SK-N-SH (cell line): Measurements from ENCODE around the gene TBX22. TPM values are rescaled to one million over a fixed set of nuclear protein-coding genes. Genes with fewer than 3 reads are reported as not detected.
A peak's percentile ranks its signal among the peaks of the same experiment; 100 is the strongest.

Source experiments
- CTCF ChIA-PET: fragments of 300-600, 350-600 bp; formaldehyde crosslinking; extraction: SDS; loops from one replicate; lab custom pipeline; 2021; lab: Yijun Ruan, JAX
- POLR2A ChIA-PET: fragments of 350-600 bp; sonication (Branson Sonifier 250); formaldehyde crosslinking; extraction: SDS; loops from one replicate; lab custom pipeline; 2020; ENCODE audit warnings: antibody characterized with exemption, inconsistent platforms; lab: Yijun Ruan, JAX
- DNase-seq: peaks from one replicate; pipeline ENCODE4 v3.0.0; 2012
- H2AFZ ChIP-seq: fragments of 200-600 bp; sonication (generic); 2 replicates; pipeline ENCODE4 v1.8.1; 2016; ENCODE audit warnings: antibody characterized with exemption, mild to moderate bottlenecking, low read depth
- H3F3A ChIP-seq: fragments of 200-600 bp; sonication (generic); replicated peaks from 2 replicates; pipeline ENCODE3; 2016; ENCODE audit warnings: antibody characterized with exemption, mild to moderate bottlenecking; ENCODE audit not compliant: insufficient read depth
- H3K27ac ChIP-seq, 2 experiments: fragments of 200-500 bp in 1 of 2; fragments of 200-600 bp in 1 of 2; sonication (Bioruptor generic) in 1 of 2; sonication (generic), shearing (Covaris generic) in 1 of 2; 2 replicates each; pipeline versions ENCODE4 v1.5.1 to v1.6.1; 2014 to 2016; ENCODE audit warnings: low read depth in 2 of 2, inconsistent platforms in 1 of 2, low read length in 1 of 2, mild to moderate bottlenecking in 1 of 2, mixed read lengths in 1 of 2
- H3K27me3 ChIP-seq: fragments of 200-600 bp; sonication (generic), shearing (Covaris generic); 2 replicates; pipeline ENCODE4 v1.6.1; 2016; ENCODE audit warnings: mixed run types; ENCODE audit not compliant: insufficient read depth
- H3K36me3 ChIP-seq, 2 experiments: fragments of 200-500 bp in 1 of 2; fragments of 200-600 bp in 1 of 2; sonication (Bioruptor generic) in 1 of 2; sonication (generic) in 1 of 2; replicated peaks in 1 of 2; 2 replicates each; pipeline versions ENCODE3 to v1.5.1; 2014 to 2016; ENCODE audit warnings: low read length in 1 of 2, mild to moderate bottlenecking in 1 of 2; ENCODE audit not compliant: insufficient read depth in 2 of 2, control insufficient read depth in 1 of 2
- H3K4me1 ChIP-seq, 2 experiments: fragments of 200-500 bp in 1 of 2; fragments of 200-600 bp in 1 of 2; sonication (Bioruptor generic) in 1 of 2; sonication (generic), shearing (Covaris generic) in 1 of 2; 2 replicates each; pipeline versions ENCODE4 v1.5.1 to v1.6.1; 2014 to 2016; ENCODE audit warnings: low read depth in 1 of 2, low read length in 1 of 2, mixed run types in 1 of 2; ENCODE audit not compliant: insufficient read depth in 2 of 2, control insufficient read depth in 1 of 2
- H3K4me2 ChIP-seq: fragments of 200-600 bp; sonication (generic), shearing (Covaris generic); 2 replicates; pipeline ENCODE4 v1.6.1; 2017; ENCODE audit warnings: mixed run types
- H3K4me3 ChIP-seq, 2 experiments: fragments of 200-500 bp in 1 of 2; fragments of 200-600 bp in 1 of 2; sonication (Bioruptor generic) in 1 of 2; sonication (generic), shearing (Covaris generic) in 1 of 2; 2 replicates each; pipeline versions ENCODE4 v1.5.1 to v1.8.1; 2014 to 2016; ENCODE audit warnings: low read depth in 2 of 2, inconsistent platforms in 1 of 2, low read length in 1 of 2, mild to moderate bottlenecking in 1 of 2, mixed read lengths in 1 of 2, moderate library complexity in 1 of 2
- H3K79me2 ChIP-seq: fragments of 200-600 bp; sonication (generic); 2 replicates; pipeline ENCODE4 v1.8.1; 2017; ENCODE audit warnings: mild to moderate bottlenecking; ENCODE audit not compliant: insufficient read depth
- H3K9ac ChIP-seq: fragments of 200-600 bp; sonication (generic); 2 replicates; pipeline ENCODE4 v1.6.1; 2017; ENCODE audit warnings: mixed run types
- H3K9me2 ChIP-seq: fragments of 200-600 bp; sonication (generic); 2 replicates; pipeline ENCODE4 v1.6.1; 2017; ENCODE audit warnings: mixed run types
- H3K9me3 ChIP-seq: fragments of 200-600 bp; sonication (generic); 2 replicates; pipeline ENCODE4 v1.6.1; 2017; ENCODE audit warnings: mixed run types, mild to moderate bottlenecking, moderate library complexity
- H4K20me1 ChIP-seq: fragments of 200-600 bp; sonication (generic); 2 replicates; pipeline ENCODE4 v1.6.1; 2017; ENCODE audit warnings: mild to moderate bottlenecking, mixed run types; ENCODE audit not compliant: insufficient read depth
- ELF1 ChIP-seq: IDR thresholded peaks from 2 replicates; pipeline ENCODE4 v1.4.0; 2012
- FOXM1 ChIP-seq: IDR thresholded peaks from 2 replicates; pipeline ENCODE4 v1.4.0; 2012; ENCODE audit warnings: low read depth, mild to moderate bottlenecking
- GABPA ChIP-seq: IDR thresholded peaks from 2 replicates; pipeline ENCODE4 v1.4.0; 2012; ENCODE audit warnings: low read depth, mild to moderate bottlenecking
- MEF2A ChIP-seq: IDR thresholded peaks from 2 replicates; pipeline ENCODE4 v1.4.0; 2012; ENCODE audit warnings: low read depth, borderline replicate concordance
- POLR2AphosphoS5 ChIP-seq: IDR thresholded peaks from 2 replicates; pipeline ENCODE4 v1.6.1; 2012; ENCODE audit warnings: low read depth, low read length
- RAD21 ChIP-seq: IDR thresholded peaks from 2 replicates; pipeline ENCODE4 v1.6.1; 2012; ENCODE audit warnings: mild to moderate bottlenecking, low read length
- YY1 ChIP-seq: IDR thresholded peaks from 2 replicates; pipeline ENCODE4 v1.4.0; 2012; ENCODE audit warnings: low read depth, mild to moderate bottlenecking
- WGBS: methylation state at CpG from one replicate; pipeline ENCODE4 v1.1.6; 2017; ENCODE audit warnings: low lambda C conversion rate; 5-methylcytosine and 5-hydroxymethylcytosine counted together
- polyA plus RNA-seq, 3 experiments: library from polyadenylated mRNA; depleted of rRNA; stranded (reverse); fragments of >200 nt; gene quantifications; 2 replicates each; pipeline ENCODE4 v1.2.3, GENCODE V29; 2012
- TF ChIP-seq, protein P1 (sequence below): fragments of 150-350 bp; IDR thresholded peaks from 2 replicates; pipeline ENCODE4 v1.6.1; 2016; ENCODE audit warnings: mild to moderate bottlenecking, low read depth, low read length
- TF ChIP-seq, protein P2 (sequence below): IDR thresholded peaks from 2 replicates; pipeline ENCODE4 v1.4.0; 2012; ENCODE audit warnings: low read depth, borderline replicate concordance
- TF ChIP-seq, protein P3 (sequence below): IDR thresholded peaks from 2 replicates; pipeline ENCODE4; 2012
- TF ChIP-seq, protein P4 (sequence below): IDR thresholded peaks from 2 replicates; pipeline ENCODE4 v1.4.0; 2012; ENCODE audit warnings: low read depth, borderline replicate concordance

Gene TBX22
- polyA plus RNA-seq, 1 of the 3 experiments (the other 2 are of a cell fraction) = not detected

DNA sequence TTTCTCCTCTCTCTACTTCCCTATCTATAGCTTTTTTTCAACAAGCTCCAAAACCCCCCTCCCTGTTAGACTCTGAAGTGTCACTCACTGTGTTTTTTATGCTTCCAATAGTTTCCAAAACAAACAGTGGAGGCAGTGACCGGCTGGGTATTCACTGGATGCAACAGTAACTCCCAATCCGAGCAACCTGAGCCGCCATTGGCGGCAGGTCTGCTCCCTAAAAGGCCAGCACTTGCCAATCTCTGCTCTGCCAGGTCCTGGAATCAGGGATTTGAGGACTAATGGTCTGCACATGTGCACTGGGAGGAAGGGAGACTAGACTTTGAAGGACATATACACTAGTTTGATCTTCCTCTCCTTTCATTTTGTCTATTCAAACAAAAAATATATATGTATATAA is 7.1 kb downstream of the TBX22 start:
- CTCF ChIA-PET = no interaction called here
- no peak overlapping the region for H3K27ac ChIP-seq
- TF ChIP-seq YY1 (no peak), ELF1 (no peak)
- TF ChIP-seq, protein P1, sequence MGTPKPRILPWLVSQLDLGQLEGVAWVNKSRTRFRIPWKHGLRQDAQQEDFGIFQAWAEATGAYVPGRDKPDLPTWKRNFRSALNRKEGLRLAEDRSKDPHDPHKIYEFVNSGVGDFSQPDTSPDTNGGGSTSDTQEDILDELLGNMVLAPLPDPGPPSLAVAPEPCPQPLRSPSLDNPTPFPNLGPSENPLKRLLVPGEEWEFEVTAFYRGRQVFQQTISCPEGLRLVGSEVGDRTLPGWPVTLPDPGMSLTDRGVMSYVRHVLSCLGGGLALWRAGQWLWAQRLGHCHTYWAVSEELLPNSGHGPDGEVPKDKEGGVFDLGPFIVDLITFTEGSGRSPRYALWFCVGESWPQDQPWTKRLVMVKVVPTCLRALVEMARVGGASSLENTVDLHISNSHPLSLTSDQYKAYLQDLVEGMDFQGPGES = no peak
- TF ChIP-seq, all 33 proteins: peak for 0
- DNase-seq = peak; percentile 13
- Histone ChIP-seq H3K9ac (no peak overlapping the region), H3F3A (no peaks in the 10 kb centered on the region), H3K4me3 (no peak overlapping the region), H4K20me1 (no peaks in the 10 kb centered on the region), H3K4me1 (no peaks in the 10 kb centered on the region), H3K79me2 (no peaks in the 10 kb centered on the region), H3K9me2 (no peaks in the 10 kb centered on the region), H3K4me2 (no peak overlapping the region), H3K36me3 (no peaks in the 10 kb centered on the region), H3K9me3 (no peaks in the 10 kb centered on the region), H2AFZ (no peak overlapping the region), H3K27me3 (no peaks in the 10 kb centered on the region; the same call in 1 of the 2 replicates)
- WGBS = 2% methylated on average over 4 of the region's 4 CpGs
- POLR2A ChIA-PET = no interaction called here

DNA sequence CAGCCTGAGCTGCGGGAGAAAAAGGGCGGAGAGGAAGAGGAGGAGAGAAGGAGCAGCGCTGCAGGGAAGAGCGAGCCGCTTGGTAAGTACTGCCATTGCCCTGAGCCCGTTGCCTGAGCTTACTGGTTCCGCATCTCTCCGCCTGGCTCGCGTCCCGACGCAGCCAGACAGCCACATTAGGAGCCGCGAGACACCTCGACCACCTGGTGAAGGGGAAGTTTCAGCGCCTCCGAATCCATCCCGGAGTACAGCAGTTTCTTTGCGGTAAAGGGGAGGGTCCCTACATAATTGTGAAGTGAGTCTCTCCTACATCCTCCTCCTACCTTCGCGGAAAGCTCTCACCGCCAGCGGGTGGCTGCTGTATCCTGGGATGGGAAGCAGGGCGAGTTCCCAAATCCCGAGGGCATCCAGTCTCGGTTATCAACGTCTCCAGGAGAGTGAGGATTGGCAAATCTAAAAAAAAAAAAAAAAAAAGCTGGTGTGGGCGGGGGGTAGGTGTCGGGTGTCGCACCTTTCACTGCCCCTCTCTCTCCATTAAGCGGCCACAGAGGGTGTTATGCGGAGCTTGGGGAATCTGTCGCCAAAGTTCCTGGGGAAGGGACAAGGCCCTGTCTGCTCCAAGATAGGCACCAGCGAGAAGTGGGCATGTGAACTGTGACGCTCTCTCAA is 7.9 kb downstream of the TBX22 start:
- no peak overlapping the region for H2AFZ ChIP-seq
- POLR2A ChIA-PET = no interaction called here
- 5% methylated on average over 20 of the region's 35 CpGs for WGBS

More for the DNA sequence above, 7.9 kb downstream of the TBX22 start:
- Histone ChIP-seq H3K9me2 (no peaks in the 10 kb centered on the region), H3K9ac (no peak overlapping the region), H3K9me3 (no peaks in the 10 kb centered on the region), H4K20me1 (no peaks in the 10 kb centered on the region), H3K36me3 (no peaks in the 10 kb centered on the region), H3K4me1 (no peaks in the 10 kb centered on the region), H3K27me3 (no peaks in the 10 kb centered on the region; the same call in 1 of the 2 replicates), H3K4me3 (peak overlapping the region in 1 of 2 experiments; percentile 27; a peak in 1 of 4 replicates), H3F3A (no peaks in the 10 kb centered on the region), H3K27ac (no peak overlapping the region), H3K79me2 (no peaks in the 10 kb centered on the region), H3K4me2 (no peak overlapping the region)
- CTCF ChIA-PET = interaction anchor here (1.8 kb wide), 1 partner anchor 14 kb away, joined by 8 read pairs; no protein-coding TSS in a partner anchor
- peak; percentile 22 for DNase-seq
- no peak for TF ChIP-seq FOXM1
- TF ChIP-seq, protein P2, sequence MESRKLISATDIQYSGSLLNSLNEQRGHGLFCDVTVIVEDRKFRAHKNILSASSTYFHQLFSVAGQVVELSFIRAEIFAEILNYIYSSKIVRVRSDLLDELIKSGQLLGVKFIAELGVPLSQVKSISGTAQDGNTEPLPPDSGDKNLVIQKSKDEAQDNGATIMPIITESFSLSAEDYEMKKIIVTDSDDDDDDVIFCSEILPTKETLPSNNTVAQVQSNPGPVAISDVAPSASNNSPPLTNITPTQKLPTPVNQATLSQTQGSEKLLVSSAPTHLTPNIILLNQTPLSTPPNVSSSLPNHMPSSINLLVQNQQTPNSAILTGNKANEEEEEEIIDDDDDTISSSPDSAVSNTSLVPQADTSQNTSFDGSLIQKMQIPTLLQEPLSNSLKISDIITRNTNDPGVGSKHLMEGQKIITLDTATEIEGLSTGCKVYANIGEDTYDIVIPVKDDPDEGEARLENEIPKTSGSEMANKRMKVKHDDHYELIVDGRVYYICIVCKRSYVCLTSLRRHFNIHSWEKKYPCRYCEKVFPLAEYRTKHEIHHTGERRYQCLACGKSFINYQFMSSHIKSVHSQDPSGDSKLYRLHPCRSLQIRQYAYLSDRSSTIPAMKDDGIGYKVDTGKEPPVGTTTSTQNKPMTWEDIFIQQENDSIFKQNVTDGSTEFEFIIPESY = no peak
- no peak for TF ChIP-seq MEF2A
- TF ChIP-seq POLR2AphosphoS5 = no peak
- TF ChIP-seq, protein P3, sequence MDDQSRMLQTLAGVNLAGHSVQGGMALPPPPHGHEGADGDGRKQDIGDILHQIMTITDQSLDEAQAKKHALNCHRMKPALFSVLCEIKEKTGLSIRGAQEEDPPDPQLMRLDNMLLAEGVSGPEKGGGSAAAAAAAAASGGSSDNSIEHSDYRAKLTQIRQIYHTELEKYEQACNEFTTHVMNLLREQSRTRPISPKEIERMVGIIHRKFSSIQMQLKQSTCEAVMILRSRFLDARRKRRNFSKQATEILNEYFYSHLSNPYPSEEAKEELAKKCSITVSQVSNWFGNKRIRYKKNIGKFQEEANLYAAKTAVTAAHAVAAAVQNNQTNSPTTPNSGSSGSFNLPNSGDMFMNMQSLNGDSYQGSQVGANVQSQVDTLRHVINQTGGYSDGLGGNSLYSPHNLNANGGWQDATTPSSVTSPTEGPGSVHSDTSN = no peak
- TF ChIP-seq, protein P4, sequence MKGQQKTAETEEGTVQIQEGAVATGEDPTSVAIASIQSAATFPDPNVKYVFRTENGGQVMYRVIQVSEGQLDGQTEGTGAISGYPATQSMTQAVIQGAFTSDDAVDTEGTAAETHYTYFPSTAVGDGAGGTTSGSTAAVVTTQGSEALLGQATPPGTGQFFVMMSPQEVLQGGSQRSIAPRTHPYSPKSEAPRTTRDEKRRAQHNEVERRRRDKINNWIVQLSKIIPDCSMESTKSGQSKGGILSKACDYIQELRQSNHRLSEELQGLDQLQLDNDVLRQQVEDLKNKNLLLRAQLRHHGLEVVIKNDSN = no peak
- TF ChIP-seq RAD21 = no peak
- no peak for TF ChIP-seq GABPA
